Nucleus accumbens (tissue), 56 donors: ENCODE measurements around the gene KCNJ6.

ENCODE experiments used
- DNase-seq, 56 donors: peaks; one replicate each; lab custom pipeline; 2025; lab: John Stamatoyannopoulos, UW

KCNJ6 gene

DNA sequence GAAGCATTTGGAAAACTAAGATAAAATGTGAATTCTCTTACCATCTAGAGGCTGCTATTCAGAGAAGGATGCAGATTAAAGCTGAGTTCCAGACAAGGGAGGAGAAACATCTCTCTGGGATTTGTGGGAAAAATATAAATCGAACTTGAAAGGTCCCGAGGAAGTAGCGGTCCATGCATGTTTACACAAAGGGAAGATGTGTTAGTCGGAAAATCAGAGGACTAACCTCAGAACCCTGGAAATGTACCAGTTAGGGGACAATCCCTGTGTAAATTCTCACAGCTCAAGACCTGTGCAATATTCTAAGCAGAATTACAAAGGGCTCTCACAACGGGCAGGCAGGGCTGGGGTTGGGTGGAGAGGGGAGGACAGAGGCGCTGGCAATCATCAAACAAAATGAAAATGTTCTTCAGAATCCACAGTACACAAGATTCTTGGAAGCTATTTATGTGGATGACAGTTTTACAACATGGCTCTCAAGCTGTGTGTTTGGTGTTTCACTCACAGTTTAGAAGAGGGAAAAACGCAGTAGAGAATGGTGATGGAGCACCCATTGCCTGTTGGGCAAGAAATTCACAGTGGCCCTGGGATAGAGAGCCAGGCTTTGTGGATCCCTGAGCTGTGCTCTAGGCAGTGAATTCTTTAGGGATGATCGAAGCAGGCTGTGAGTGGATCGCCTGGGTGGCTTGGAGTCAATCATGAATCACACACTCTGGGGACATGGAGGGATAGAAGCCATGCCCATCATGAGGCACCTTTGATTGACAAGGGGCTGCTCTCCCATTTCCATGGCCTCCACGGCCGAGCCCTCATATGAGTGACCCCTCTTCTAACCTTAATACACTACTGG, 47.6 kb downstream of the KCNJ6 start:
- DNase-seq: no peak

DNA sequence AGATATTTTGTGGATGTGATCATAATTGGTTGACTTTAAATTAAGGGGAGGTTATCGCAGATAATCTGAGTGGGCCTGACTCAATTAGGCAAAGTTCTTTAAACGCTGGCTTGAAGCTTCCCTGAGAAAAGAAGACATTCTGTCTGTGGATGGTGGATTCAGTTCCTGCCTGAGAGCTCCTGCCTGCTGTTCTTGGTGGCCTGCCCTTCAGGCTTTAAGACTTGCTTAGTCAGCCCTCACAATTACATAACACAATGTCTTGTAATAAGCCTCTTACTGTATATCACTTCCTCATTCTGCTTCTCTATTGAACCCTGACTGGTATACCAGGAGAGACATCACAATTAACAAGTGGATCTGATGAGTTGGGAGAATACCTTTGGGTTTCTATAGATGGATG, 50.2 kb downstream of the KCNJ6 start:
- DNase-seq: no peak

DNA sequence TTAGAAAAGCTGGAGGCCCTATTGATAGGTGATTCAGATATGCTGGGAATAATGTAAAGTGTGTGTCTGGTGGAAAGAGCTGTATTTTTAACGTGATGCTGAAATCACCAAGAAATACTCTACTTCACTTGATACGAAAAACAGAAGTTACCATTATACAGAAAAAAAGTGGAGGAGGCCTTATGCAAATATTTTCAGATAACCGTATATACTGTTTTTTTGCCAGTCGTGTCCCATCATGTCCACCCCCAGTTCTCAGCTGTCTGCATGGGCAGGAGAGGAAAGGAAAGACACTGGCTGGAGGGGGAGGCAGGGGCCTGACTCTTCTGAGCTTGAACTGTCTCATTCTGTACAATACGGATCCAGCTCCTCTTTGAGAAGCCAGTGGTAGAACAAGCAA, 51.1 kb downstream of the KCNJ6 start:
- no peak for DNase-seq

DNA sequence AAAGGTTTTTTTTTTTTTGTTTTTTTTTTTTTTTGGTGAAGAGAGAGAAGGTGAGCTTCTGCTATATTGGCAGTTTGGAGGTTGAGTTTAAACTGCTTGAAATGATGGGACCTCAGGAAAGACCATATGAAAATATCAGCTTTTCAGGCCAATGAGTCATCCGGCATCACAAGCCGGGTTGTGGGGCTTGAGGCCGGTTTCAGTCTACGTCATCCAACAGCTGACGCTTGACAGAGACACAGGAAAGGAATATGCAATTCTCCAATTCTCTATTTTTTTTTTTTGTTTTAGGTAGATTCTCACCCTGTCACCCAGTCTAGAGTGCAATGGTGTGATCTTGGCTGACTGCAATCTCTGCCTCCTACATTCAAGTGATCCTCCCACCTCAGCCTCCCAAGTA, 52.4 kb downstream of the KCNJ6 start:
- no peak for DNase-seq

DNA sequence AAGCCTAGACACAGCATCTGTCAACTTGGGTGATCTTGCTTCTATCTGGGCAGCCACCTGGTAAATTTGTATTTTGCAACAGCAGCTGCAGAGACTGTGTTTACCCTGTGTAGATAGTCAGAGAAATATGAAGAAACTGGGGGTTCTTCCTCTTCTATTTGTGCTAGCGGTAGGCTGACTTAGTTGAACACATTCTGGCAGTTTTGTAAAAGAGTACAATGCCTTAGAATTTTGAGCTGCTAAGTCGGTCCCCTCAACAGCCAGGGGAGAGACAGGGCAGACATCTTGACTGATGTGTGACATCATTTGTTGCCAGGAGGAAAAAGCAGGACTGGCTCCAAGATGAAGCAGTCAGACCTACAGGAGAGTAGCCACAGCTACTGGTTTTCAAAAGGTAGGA, 53.7 kb downstream of the KCNJ6 start:
- peak in 3 of 56 donors; percentile 3 to 12 (median 11) for DNase-seq

DNA sequence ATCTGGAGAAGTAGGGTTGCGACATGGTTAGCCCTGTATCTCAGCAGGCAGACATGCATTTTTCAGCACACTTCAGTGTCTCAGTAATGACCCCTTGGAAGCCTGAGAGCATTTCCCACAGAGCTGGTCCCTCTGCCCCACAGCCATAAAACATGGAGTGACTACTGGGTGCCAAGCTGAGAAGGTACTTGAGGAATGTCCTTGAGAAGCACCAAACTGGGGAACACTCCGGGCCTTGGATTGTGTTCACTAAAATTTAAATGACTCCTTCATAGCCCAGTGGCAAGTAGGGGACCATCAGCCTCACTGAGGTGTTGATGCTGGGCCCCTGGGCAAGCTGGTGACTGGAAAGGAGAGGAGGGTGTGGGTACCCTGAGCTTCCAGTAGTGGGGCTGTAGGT, 54.7 kb downstream of the KCNJ6 start:
- DNase-seq: no peak

DNA sequence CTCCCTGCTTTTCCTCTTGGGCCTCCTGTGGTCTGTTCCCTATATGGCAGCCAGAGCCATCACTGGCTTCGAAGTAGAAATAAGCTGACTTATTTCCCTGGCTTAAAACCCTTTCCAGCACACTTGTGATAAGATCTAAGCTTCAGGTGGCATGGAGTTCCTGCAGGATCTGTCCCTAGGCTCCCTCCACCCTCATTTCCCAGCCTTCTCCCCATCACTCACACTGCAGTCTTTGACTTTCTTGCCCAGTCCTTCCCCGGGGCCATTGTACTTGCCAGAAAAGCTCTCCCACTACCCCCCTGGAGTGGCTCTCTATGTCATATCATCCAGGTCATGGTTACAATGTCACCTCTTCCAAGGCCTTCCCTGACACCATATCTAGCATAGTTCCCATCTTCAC, 55.8 kb downstream of the KCNJ6 start:
- DNase-seq: no peak

DNA sequence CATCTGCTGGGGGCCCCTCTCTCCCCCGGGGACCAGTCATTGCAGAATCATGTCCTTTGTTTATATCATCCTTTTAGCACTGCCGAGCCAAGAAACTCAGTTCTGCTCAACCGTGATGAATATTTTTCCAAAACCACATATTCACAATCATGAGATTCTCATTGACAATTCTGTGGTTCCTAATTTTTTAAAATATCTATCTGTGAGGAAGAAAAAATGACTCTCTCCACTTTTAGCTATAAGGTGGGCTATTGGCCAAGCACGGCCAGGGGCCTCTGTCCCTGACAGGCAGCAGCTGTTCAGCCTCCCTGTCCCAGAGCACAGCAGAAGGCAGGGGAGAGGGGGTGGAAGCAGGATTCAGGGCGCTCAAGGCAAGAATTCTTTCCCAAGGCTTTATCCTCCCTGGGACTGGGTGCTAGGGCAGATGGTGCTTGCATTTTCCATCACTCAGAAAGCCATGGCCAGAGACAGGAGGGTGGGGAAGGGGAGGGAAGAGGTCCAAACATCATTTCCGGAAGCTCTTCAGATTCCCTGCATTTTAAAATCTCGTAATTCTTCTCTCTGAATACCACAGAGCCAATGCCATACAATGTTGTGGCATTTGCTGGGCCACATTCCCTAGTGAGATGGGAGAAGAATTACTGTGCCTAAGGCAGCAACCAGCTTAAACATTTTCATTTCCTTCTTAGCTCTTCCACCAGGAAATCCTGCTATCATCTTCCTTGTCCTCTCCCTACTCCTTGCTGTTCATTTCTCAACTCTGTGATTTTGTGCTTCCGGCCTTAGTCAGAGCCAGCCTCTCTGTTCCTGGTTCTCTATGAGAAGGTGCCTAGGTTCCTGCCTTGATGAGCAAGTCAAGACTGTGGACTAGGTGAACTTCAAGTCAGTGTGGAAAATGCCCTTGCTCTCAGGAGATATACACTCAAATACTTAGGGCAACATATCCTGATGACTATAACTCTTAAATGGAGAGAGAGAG, 60.3 kb downstream of the KCNJ6 start:
- DNase-seq: no peak

DNA sequence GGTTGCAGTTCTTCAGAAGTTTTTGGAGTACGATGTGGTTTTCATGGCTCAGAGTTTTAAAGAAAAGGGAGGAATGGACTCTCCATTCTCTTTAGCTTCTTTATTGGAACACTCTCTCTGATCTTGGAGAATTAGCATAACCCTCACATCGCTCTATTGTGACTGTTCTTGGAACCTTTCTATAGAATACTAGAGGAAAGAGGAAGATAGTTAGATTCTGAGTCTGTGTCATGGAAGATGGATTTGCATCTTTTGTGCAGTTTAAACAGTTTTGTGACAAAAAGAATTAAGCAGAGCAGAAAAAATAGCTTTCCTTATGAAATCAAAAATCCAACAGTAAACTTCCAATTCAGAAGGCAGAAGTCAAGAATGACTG, 61.0 kb downstream of the KCNJ6 start:
- no peak for DNase-seq

DNA sequence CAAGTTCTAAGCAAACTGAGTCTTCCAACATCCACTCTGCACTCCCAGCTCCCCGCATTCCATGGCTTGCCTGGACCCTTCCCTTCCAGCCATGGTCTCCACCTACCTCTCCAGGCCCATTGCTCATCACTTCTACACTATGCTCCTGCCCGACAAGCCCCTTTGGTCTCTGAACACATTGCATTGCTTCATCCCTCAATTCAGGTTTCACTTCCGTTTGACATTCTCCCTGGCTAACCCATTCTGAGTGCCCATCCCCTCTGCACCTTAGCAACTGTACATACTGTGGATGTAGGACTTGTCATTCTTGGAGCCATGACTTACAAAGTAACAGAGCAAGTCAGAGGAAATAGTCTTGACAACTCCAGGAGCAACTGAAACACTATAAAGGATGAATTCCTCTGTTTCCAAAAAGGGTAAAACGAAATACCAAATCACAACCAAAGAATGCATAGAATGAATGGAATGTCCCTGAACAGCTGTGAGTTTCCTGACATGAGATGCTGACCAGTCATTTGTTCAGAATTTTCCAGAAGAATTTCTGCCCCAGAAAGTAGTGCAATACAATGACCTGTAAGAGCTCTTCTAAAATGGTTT, 66.7 kb downstream of the KCNJ6 start:
- DNase-seq: no peak

DNA sequence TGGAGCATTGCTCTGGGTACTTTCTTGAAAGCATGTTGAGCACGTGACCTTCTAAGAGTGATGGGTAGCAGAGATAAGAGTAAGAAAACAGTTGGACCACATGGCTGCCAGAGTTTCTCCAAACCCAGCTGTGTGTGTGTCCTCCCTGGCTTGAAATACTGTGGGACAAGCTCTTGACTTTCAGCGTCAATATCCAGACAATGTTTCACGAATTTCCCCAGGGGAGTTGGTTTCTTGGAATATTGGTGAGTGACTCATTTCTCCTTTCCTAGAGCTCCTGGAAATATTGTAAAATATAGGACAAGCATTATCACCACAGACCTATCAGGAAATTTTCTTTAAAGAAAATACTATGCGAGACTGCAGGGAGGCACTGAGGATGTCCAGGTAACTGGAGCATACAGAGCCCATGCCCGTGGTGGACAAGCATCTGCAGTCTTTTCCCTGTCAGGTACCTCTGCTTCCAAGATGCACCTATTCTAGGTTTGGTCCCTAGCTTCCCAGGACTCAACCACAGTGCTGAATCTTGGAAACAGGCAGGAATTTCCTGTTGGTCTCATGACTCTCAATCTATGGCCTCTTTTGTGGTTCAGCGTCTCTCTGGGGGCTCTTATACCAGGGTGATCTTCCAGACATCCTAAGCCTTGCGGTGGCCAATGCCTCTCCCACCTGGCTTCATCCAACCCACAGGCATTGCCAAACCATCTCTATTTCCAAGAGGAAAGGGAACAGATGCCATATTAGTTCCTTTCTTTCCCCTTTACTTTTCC, 67.4 kb downstream of the KCNJ6 start:
- DNase-seq: no peak

DNA sequence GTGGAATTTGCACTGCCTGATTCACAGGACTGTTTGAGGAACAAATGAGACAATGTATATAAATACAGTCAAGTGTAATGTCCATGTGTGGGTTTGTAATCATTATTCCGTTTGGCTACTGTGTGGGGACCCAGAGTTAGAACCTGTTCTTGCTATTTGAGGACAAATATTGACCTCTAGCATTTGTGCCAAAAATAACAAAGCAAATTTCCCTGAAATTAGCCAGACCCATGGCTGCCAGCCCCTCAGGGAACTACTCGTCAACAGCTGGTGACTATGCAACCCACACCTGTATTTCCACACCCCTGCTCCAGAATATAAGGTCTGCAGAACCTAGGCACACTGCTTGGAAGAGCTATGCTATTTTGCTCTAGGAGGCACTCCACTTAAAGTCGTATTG, 70.7 kb downstream of the KCNJ6 start:
- no peak for DNase-seq

DNA sequence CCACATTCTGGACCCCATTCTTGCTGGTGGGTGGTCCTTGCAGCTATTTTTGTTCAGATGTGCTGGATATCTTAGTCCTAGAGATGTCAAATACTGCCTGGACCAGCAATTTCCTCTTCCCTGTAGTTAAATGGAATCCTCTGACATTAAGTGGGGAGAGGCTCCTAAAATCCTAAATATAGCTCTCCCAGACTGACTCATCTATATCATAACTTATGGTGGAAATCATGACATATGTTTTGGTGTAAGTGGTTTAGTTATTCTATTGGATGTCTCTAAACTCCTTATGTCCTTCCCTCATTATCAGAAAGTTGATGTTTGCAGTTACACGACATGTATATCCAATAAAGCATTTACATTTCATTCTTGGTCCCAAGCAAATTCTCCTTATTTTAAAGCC, 73.1 kb downstream of the KCNJ6 start:
- DNase-seq: no peak

DNA sequence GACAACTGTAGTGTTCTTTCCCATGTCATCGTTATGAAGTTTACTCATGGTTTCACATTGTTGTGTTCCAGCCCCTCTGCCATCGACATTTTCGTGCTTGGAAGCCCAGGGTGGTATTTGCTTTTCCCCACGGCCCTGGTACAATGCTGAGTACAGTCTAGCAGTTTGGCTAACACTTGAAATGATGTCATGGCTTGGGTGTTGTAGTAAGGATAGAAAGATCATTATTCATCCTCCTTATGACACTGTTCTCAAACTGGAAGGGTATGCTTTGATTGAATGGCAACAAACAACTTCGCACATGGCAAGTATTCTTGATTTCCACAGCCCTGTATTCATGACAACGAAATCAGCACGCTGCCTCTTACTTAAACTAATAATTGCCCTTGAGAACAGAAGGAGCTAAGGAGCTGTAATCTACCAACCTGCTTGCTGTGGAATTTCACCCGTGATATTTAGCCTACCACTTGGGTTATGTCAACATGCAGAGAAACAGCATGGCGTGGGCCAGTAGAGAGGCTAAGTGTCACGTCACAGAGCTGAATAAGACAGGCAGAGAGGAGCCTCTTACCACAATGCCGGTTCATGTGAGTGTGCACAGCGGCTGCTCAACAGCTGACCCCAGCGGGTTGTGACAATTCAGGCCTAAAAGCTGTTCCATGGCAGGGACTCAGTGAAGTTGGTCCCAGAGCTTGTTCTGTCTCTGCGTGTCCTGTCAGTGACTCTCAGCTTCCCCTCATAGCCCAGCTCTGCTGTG, 73.9 kb downstream of the KCNJ6 start:
- DNase-seq: no peak

DNA sequence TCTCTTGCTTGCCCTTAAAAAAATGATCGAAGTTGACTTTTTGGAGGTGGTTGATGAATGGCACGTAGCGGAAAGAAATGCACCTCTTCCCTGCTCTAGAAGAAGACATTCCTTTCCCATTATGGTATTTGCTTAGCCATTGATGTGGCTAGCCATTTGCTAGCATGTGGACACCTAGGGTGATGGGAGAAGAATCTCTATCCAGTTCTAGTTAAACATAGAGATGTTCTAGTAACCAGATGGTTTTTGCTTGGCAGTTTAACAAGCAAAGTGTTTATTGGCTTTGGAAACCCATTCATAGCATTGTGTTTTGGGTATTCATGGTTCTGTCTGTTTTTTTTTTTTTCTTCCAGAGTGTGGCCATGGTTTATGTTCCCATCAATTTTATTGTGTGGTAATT, 78.9 kb downstream of the KCNJ6 start:
- no peak for DNase-seq

DNA sequence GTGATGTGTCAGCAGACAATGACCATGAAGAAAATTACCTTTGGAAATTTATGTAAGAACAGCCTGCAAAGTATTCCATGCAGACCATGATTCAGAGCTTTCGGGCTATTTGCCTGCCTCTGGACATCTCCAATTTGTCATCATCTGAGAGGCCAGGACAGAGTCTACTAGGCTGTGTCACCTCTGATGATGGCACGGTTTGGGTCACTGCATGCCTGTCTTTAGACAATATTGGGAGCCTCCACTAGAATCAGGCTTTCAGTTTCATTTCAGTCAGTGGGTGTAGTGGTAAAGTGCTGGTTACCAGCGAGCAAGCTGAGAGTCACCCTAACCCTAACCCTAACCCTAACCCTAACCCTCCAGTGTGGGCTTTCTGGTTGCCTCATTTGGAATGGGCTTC, 80.8 kb downstream of the KCNJ6 start:
- DNase-seq: no peak

DNA sequence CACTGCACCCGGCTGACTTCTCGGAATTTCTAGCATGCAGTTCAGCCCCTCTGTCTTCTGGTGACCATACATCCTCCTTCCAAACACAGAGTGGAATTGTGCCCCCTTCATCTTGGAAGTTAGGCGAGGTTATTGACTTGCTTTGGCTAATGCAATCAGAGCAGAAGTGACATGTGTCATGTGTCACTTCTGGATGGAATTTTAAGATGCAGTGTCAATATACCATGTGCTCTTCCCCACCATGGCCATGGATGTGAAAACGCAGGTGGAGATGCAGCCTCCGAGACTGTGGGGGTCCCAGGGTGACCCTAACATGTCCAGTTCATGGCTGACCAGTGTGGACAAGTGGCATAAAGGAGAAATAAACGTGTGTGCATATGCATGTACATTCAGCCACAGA, 83.0 kb downstream of the KCNJ6 start:
- no peak for DNase-seq

DNA sequence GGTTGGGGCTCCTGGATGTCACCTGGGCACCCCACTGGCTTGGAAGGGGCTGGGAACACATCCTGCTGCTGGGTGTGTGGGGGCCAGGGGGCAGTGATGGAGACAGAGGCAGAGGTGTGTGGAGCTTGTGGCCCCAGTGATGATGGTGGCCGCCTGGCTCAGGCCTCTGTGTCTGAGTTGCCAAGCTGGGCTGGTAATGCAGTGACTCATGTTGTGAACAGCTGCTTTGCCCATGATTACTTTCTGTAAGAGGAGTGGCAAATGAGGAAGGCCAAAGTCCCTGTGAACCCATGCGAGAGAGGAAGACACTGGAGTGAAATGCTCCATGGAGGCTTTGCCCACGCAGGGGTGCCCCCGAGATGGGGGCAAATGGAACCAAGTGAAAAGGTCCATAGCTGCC, 86.8 kb downstream of the KCNJ6 start:
- DNase-seq: no peak

DNA sequence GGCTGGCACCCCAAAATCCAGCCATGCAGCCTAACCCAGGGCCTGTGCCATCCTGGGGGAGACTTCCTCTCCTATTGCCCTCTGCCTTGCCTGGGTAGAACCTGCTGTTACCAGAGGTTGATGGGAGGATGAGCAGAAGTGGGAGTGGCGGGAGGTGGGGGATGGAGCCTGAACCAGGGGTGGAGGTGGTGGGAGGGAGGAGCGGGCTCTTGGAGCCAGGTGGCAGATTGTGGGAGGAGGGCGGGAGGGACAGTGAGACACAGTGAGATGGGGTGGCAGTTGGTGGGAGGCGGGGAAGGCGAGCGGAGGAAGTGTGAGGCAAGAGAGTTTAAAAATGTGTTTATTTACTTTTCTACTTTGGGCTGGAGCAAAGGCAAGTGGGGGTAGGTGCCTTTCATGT, 87.3 kb downstream of the KCNJ6 start:
- DNase-seq: no peak

DNA sequence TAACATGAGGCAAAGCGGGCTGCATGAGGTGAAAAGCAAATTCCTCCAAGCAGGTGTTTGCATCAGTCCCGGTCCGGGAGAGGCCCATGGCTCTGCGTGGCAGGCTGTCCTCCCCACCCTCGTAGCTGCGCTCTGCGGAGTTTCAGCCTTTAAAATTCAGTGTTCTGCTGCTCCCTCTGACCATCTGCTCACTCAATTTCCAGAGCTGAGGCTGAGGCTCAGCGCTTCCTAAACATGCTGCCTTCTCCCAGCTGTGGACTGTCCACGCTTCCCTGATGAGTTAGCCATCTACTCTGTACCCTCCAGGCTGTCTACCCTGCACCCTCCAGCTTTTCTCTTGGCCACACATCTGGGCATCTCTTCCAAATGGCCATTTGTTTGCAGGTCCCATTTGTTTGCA, 87.7 kb downstream of the KCNJ6 start:
- DNase-seq: no peak
